CD14-positive monocyte (primary cell): ENCODE measurements around the gene ZBTB7C. TPM values are rescaled to one million over a fixed set of nuclear protein-coding genes. Genes with fewer than 3 reads are reported as not detected.

Source experiments
- DNase-seq, 3 donors: peaks; one replicate each; pipeline ENCODE4 v3.0.0-alpha.2; 2011 to 2022
- H2AFZ ChIP-seq: 2 replicates; pipeline ENCODE4 v1.6.0; 2012; ENCODE audit warnings: mild to moderate bottlenecking, low read depth, low read length, inconsistent platforms; ENCODE audit not compliant: insufficient read depth, poor library complexity, severe bottlenecking
- H3K27ac ChIP-seq, 2 donors: 1 replicate in 1 of 2; 2 replicates in 1 of 2; pipeline ENCODE4 v1.5.1; 2012 to 2013; ENCODE audit warnings: low read length in 2 of 2, control low read depth in 1 of 2, inconsistent platforms in 1 of 2, low read depth in 1 of 2, mild to moderate bottlenecking in 1 of 2
- H3K27me3 ChIP-seq, 2 donors: one replicate each; pipeline versions ENCODE4 v1.6.0 to v1.6.1; 2011 to 2013; ENCODE audit warnings: low read length in 2 of 2; ENCODE audit not compliant: control insufficient read depth in 2 of 2, insufficient read depth in 2 of 2
- H3K36me3 ChIP-seq, 2 donors: replicated peaks in 1 of 2; 1 replicate in 1 of 2; 2 replicates in 1 of 2; pipeline versions ENCODE4 v1.5.1 to v1.6.1; 2012 to 2013; ENCODE audit warnings: low read length in 2 of 2, control low read depth in 1 of 2, inconsistent platforms in 1 of 2, mild to moderate bottlenecking in 1 of 2; ENCODE audit not compliant: insufficient read depth in 2 of 2, control insufficient read depth in 1 of 2
- H3K4me1 ChIP-seq, 2 donors: 1 replicate in 1 of 2; 2 replicates in 1 of 2; pipeline versions ENCODE4 v1.5.1 to v1.6.1; 2012 to 2013; ENCODE audit warnings: low read length in 2 of 2, control low read depth in 1 of 2, inconsistent platforms in 1 of 2, mild to moderate bottlenecking in 1 of 2, moderate library complexity in 1 of 2; ENCODE audit not compliant: insufficient read depth in 2 of 2, control insufficient read depth in 1 of 2
- H3K4me2 ChIP-seq: replicated peaks from 2 replicates; pipeline ENCODE3; 2012; ENCODE audit warnings: low read length, moderate library complexity, mild to moderate bottlenecking; ENCODE audit not compliant: poor library complexity, severe bottlenecking; ENCODE audit errors: extremely low read depth
- H3K4me3 ChIP-seq, 3 experiments: fragments of 200-600 bp in 1 of 3; sonication (generic) in 1 of 3; replicated peaks in 1 of 3; 1 replicate in 2 of 3; 2 replicates in 1 of 3; pipeline ENCODE4 v1.5.1; 2011 to 2013; ENCODE audit warnings: low read length in 3 of 3, mild to moderate bottlenecking in 3 of 3, control low read depth in 2 of 3, low read depth in 2 of 3, inconsistent platforms in 1 of 3, moderate library complexity in 1 of 3
- H3K79me2 ChIP-seq: 2 replicates; pipeline ENCODE4 v1.6.0; 2012; ENCODE audit warnings: mild to moderate bottlenecking, control low read depth, inconsistent platforms, low read length, moderate library complexity; ENCODE audit not compliant: insufficient read depth
- H3K9ac ChIP-seq: 2 replicates; pipeline ENCODE4 v1.6.0; 2017; ENCODE audit warnings: low read length, mild to moderate bottlenecking; ENCODE audit not compliant: insufficient read depth, poor library complexity, severe bottlenecking
- H3K9me3 ChIP-seq, 2 donors: replicated peaks in 1 of 2; 1 replicate in 1 of 2; 2 replicates in 1 of 2; pipeline versions ENCODE4 v1.5.1 to v1.6.1; 2012 to 2013; ENCODE audit warnings: low read length in 2 of 2, control low read depth in 1 of 2; ENCODE audit not compliant: control insufficient read depth in 1 of 2, insufficient read depth in 1 of 2
- H4K20me1 ChIP-seq: 2 replicates; pipeline ENCODE4 v1.6.0; 2012; ENCODE audit warnings: mild to moderate bottlenecking, low read length, control low read depth, moderate library complexity; ENCODE audit not compliant: insufficient read depth
- H3K27ac Mint-ChIP-seq, 7 donors: one replicate each; pipeline ENCODE4 v1.8.0; 2020; ENCODE audit warnings: mild to moderate bottlenecking in 7 of 7, mixed read lengths in 7 of 7, moderate library complexity in 6 of 7, inconsistent platforms in 2 of 7
- H3K27me3 Mint-ChIP-seq, 3 donors: one replicate each; pipeline ENCODE4 v1.8.0; 2021 to 2022; ENCODE audit warnings: low read depth in 3 of 3, mild to moderate bottlenecking in 3 of 3, mixed read lengths in 3 of 3, moderate library complexity in 3 of 3, inconsistent platforms in 1 of 3
- H3K36me3 Mint-ChIP-seq, 2 donors: one replicate each; pipeline ENCODE4 v1.8.0; 2020; ENCODE audit warnings: mixed read lengths in 2 of 2, inconsistent platforms in 1 of 2, mild to moderate bottlenecking in 1 of 2
- H3K4me1 Mint-ChIP-seq: one replicate; pipeline ENCODE4 v1.8.0; 2020; ENCODE audit warnings: mild to moderate bottlenecking, mixed read lengths
- H3K4me3 Mint-ChIP-seq, 2 donors: one replicate each; pipeline ENCODE4 v1.8.0; 2020; ENCODE audit warnings: mild to moderate bottlenecking in 2 of 2, mixed read lengths in 2 of 2, moderate library complexity in 1 of 2
- H3K9me3 Mint-ChIP-seq, 7 donors: one replicate each; pipeline ENCODE4 v1.8.0; 2020 to 2022; ENCODE audit warnings: mixed read lengths in 7 of 7, mild to moderate bottlenecking in 6 of 7, moderate library complexity in 6 of 7, inconsistent platforms in 2 of 7
- WGBS: methylation state at CpG from one replicate; pipeline ENCODE4 v1.1.5; 2013; ENCODE audit warnings: missing lambda C conversion rate; ENCODE audit not compliant: insufficient coverage; 5-methylcytosine and 5-hydroxymethylcytosine counted together
- intact Hi-C, 2 donors: fragments of 100-400 bp; cut with micrococcal nuclease; formaldehyde crosslinking; loops; one replicate each; pipeline versions ENCODE4 v1.15.0 to v1.15.1; 2023
- polyA plus RNA-seq, 3 donors: library from polyadenylated mRNA; depleted of rRNA in 1 of 3; unstranded in 2 of 3; stranded (reverse) in 1 of 3; fragments of 300-500 nt in 2 of 3; fragments of >200 nt in 1 of 3; fragmentation: Illumina TruSeq in 2 of 3; gene quantifications; 1 replicate in 2 of 3; 2 replicates in 1 of 3; pipeline ENCODE4 v1.2.3, GENCODE V29; 2012 to 2021
- TF ChIP-seq, protein P1 (sequence below): fragments of 200-600 bp; IDR thresholded peaks from one replicate; pipeline ENCODE4 v1.8.0; 2022; ENCODE audit warnings: antibody characterized with exemption, mild to moderate bottlenecking

ZBTB7C gene
- polyA plus RNA-seq, 3 donors = 0.03 to 0.09 TPM; not detected in 1

GRCh38 chr18:47990981-47991380, 418.2 kb downstream of the ZBTB7C start:
- Histone ChIP-seq H3K27ac (no peak overlapping the region), H3K9me3 (no peaks in the 10 kb centered on the region), H3K4me2 (no peak overlapping the region), H3K9ac (no peak overlapping the region), H3K36me3 (no peaks in the 10 kb centered on the region), H3K4me1 (peaks cover 22% of the 10 kb centered on the region in 2 donors), H2AFZ (no peak overlapping the region), H3K4me3 (no peak overlapping the region), H4K20me1 (no peaks in the 10 kb centered on the region), H3K27me3 (no peaks in the 10 kb centered on the region), H3K79me2 (no peaks in the 10 kb centered on the region)
- peaks cover 5 to 11% (median 9%) of the 10 kb centered on the region in 3 donors for H3K27me3 Mint-ChIP-seq
- no peak for DNase-seq
- H3K27ac Mint-ChIP-seq = peak overlapping the region in 1 of 7 donors; percentile 57
- TF ChIP-seq, protein P1, sequence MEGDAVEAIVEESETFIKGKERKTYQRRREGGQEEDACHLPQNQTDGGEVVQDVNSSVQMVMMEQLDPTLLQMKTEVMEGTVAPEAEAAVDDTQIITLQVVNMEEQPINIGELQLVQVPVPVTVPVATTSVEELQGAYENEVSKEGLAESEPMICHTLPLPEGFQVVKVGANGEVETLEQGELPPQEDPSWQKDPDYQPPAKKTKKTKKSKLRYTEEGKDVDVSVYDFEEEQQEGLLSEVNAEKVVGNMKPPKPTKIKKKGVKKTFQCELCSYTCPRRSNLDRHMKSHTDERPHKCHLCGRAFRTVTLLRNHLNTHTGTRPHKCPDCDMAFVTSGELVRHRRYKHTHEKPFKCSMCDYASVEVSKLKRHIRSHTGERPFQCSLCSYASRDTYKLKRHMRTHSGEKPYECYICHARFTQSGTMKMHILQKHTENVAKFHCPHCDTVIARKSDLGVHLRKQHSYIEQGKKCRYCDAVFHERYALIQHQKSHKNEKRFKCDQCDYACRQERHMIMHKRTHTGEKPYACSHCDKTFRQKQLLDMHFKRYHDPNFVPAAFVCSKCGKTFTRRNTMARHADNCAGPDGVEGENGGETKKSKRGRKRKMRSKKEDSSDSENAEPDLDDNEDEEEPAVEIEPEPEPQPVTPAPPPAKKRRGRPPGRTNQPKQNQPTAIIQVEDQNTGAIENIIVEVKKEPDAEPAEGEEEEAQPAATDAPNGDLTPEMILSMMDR = no peak
- H3K4me1 Mint-ChIP-seq = peaks cover 25% of the 10 kb centered on the region
- H3K36me3 Mint-ChIP-seq = peaks cover 0 to 2% of the 10 kb centered on the region in 2 donors
- intact Hi-C loops = no loop called here
- H3K4me3 Mint-ChIP-seq = no peak overlapping the region
- peaks cover 0 to 1% (median 0%) of the 10 kb centered on the region in 7 donors for H3K9me3 Mint-ChIP-seq
- 93% methylated on average over 4 of the region's 5 CpGs for WGBS

DNA sequence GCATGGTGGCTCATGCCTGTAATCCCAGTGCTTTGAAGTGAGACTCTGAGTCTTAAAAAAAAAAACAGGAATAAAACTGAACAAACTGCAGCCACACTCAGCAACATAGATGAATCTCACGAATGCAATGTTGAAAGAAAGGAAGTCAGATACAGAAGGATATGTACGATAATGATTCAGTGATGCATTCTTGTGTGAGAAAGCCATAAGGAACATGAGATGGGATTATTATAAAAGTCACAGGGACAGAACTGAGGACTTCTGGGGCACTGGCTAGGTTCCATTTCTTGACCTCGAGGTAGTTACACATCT, 421.8 kb downstream of the ZBTB7C start:
- Mint-ChIP-seq H3K27me3 (peaks cover 4 to 16% (median 5%) of the 10 kb centered on the region in 3 donors), H3K4me1 (peaks cover 51% of the 10 kb centered on the region), H3K9me3 (peaks cover 0 to 2% (median 0%) of the 10 kb centered on the region in 7 donors), H3K27ac (peak overlapping the region; percentile 89 to 95 (median 93)), H3K4me3 (no peak overlapping the region), H3K36me3 (peaks cover 2% of the 10 kb centered on the region in 2 donors)
- no peaks in the 10 kb centered on the region for H3K27me3 ChIP-seq
- no peaks in the 10 kb centered on the region for H3K9me3 ChIP-seq
- no CpG with 5 or more reads among the region's 3 CpGs for WGBS
- H3K4me1 ChIP-seq = peaks cover 54 to 55% of the 10 kb centered on the region in 2 donors
- H3K36me3 ChIP-seq = no peaks in the 10 kb centered on the region
- TF ChIP-seq, protein P1 = no peak
- peak overlapping the region in 1 of 2 donors; percentile 85 for H3K27ac ChIP-seq
- intact Hi-C loops = loop anchor here in 1 of 2 donors (5.0 kb wide), 1 partner anchor 55 kb away; the partner anchor contains the start of gene SMAD2
- H3K4me2 ChIP-seq = no peak overlapping the region
- no peak overlapping the region for H2AFZ ChIP-seq
- no peak overlapping the region for H3K9ac ChIP-seq
- DNase-seq = peak; percentile 39 to 61 (median 60)
- H3K4me3 ChIP-seq = no peak overlapping the region
- H4K20me1 ChIP-seq = no peaks in the 10 kb centered on the region
- no peaks in the 10 kb centered on the region for H3K79me2 ChIP-seq
